HepG2 (cell line): ENCODE measurements around the gene SEMA6B. TPM values are rescaled to one million over a fixed set of nuclear protein-coding genes. Genes with fewer than 3 reads are reported as not detected.

Experiments used
- HOXA3 ChIP-seq: sonication (generic); formaldehyde crosslinking; IDR thresholded peaks from 2 replicates; pipeline ENCODE4 v1.5.0; 2020; ENCODE audit warnings: missing genetic modification reagents
- REXO4 ChIP-seq: sonication (generic); formaldehyde crosslinking; IDR thresholded peaks from 2 replicates; pipeline ENCODE4 v1.8.0; 2022; ENCODE audit warnings: missing genetic modification reagents, mild to moderate bottlenecking, borderline replicate concordance
- SMC3 ChIP-seq: IDR thresholded peaks from 2 replicates; pipeline ENCODE4 v1.6.1; 2011; ENCODE audit warnings: low read length, improper control_type of control experiment
- STAG1 ChIP-seq: sonication (generic); formaldehyde crosslinking; IDR thresholded peaks from 2 replicates; pipeline ENCODE4 v1.4.0; 2020; ENCODE audit warnings: missing genetic modification reagents
- TEAD3 ChIP-seq: optimal IDR thresholded peaks from 2 replicates; pipeline ENCODE3; 2016; ENCODE audit warnings: borderline replicate concordance
- XRCC5 ChIP-seq: fragments of 200-400 bp; formaldehyde crosslinking; optimal IDR thresholded peaks from 2 replicates; pipeline ENCODE3; 2017; ENCODE audit warnings: mild to moderate bottlenecking, low read length
- ZNF138 ChIP-seq: sonication (generic); formaldehyde crosslinking; IDR thresholded peaks from 2 replicates; pipeline ENCODE4 v1.5.0; 2020; ENCODE audit warnings: mild to moderate bottlenecking, low read depth, missing genetic modification reagents
- ZNF350 ChIP-seq: sonication (generic); formaldehyde crosslinking; IDR thresholded peaks from 2 replicates; pipeline ENCODE4 v1.4.0; 2020; ENCODE audit warnings: mild to moderate bottlenecking, low read depth, missing genetic modification reagents, borderline replicate concordance
- polyA plus RNA-seq, 8 experiments: library from polyadenylated mRNA; depleted of rRNA in 3 of 8; stranded (reverse) in 7 of 8; unstranded in 1 of 8; fragments of >200 nt; fragmentation: Illumina TruSeq in 4 of 8; extraction: Trizol in 4 of 8; gene quantifications; 2 replicates each; pipeline versions ENCODE4 v1.2.1 to v1.2.3, GENCODE V29; 2011 to 2016; ENCODE audit warnings: low read depth in 4 of 8, missing spikeins in 1 of 8, mixed read lengths in 1 of 8; ENCODE audit not compliant: insufficient read depth in 1 of 8
- total RNA-seq, 5 experiments: library from RNA; depleted of rRNA; stranded (reverse); fragments of >200 nt; fragmentation: Illumina TruSeq; extraction: Trizol; gene quantifications; 2 replicates each; pipeline ENCODE4 v1.2.3, GENCODE V29; 2016; ENCODE audit warnings: low read depth in 1 of 5
- TF ChIP-seq, protein P1 (sequence below): sonication (generic); formaldehyde crosslinking; IDR thresholded peaks from 2 replicates; pipeline ENCODE4 v1.4.0; 2020; ENCODE audit warnings: mild to moderate bottlenecking, missing genetic modification reagents, borderline replicate concordance
- TF ChIP-seq, protein P2 (sequence below): IDR thresholded peaks from 2 replicates; pipeline ENCODE4 v1.6.1; 2012; ENCODE audit warnings: low read depth, low read length, improper control_type of control experiment
- TF ChIP-seq, protein P3 (sequence below): IDR thresholded peaks from 2 replicates; pipeline ENCODE4 v1.6.1; 2016; ENCODE audit warnings: low read depth, control low read depth
- TF ChIP-seq, protein P4 (sequence below): sonication (generic); formaldehyde crosslinking; IDR thresholded peaks from 2 replicates; pipeline ENCODE4 v1.4.0; 2020; ENCODE audit warnings: missing genetic modification reagents
- TF ChIP-seq, protein P5 (sequence below): sonication (generic); formaldehyde crosslinking; IDR thresholded peaks from 2 replicates; pipeline ENCODE4 v1.8.0; 2023; ENCODE audit warnings: mild to moderate bottlenecking, missing genetic modification reagents

SEMA6B gene
- total and polyA plus RNA-seq, 2 of the 13 experiments (the other 11 are each of a cell fraction or from before 2014, with no cell fraction given) = 45.5 to 67.1 TPM

DNA sequence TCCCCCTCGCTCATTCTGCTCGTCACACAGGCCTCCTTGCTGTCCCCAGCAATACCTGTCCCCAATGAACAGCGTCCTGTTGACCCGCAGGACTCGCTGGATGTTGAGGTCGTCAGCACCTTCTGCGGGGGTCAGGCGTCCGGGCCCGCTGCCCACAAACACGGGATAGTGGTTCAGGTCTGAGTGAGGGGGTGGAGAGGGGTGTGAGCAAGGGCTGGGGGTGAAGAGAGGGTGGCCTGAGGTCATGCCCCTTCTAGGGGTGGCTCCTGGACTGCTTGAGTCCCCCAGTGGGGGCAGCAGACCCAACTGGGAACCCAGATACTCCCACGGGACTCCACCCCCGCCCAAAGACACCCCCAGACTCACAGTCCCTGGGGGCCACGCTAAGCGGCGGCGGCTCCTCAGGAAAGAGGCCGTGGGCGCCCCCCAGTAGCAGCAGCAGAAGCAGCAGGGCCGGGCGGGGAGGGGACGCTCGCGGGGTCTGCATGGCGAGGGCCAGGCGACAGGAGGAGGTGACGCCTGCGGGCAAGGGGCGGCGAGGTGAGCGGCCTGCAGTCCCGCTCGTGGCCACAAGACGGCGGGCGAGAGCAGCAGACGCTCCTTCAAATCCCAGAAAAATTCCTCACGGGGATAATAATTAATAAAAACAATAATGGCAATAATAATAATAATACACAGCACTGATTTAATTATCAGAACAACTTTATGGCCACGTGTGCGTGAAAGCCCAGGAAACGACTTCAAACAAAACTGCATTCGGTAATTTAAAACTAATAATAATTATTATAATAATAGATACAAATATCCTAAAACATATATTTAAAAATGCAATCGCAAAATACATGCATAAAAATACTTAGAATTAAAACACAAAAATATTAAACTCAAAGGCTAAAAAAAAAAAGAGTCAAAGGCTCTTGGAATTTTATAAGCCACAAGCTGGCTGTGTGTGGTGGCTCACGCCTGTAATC, 1.2 kb downstream of the SEMA6B start (continued):
- TF ChIP-seq, protein P1, sequence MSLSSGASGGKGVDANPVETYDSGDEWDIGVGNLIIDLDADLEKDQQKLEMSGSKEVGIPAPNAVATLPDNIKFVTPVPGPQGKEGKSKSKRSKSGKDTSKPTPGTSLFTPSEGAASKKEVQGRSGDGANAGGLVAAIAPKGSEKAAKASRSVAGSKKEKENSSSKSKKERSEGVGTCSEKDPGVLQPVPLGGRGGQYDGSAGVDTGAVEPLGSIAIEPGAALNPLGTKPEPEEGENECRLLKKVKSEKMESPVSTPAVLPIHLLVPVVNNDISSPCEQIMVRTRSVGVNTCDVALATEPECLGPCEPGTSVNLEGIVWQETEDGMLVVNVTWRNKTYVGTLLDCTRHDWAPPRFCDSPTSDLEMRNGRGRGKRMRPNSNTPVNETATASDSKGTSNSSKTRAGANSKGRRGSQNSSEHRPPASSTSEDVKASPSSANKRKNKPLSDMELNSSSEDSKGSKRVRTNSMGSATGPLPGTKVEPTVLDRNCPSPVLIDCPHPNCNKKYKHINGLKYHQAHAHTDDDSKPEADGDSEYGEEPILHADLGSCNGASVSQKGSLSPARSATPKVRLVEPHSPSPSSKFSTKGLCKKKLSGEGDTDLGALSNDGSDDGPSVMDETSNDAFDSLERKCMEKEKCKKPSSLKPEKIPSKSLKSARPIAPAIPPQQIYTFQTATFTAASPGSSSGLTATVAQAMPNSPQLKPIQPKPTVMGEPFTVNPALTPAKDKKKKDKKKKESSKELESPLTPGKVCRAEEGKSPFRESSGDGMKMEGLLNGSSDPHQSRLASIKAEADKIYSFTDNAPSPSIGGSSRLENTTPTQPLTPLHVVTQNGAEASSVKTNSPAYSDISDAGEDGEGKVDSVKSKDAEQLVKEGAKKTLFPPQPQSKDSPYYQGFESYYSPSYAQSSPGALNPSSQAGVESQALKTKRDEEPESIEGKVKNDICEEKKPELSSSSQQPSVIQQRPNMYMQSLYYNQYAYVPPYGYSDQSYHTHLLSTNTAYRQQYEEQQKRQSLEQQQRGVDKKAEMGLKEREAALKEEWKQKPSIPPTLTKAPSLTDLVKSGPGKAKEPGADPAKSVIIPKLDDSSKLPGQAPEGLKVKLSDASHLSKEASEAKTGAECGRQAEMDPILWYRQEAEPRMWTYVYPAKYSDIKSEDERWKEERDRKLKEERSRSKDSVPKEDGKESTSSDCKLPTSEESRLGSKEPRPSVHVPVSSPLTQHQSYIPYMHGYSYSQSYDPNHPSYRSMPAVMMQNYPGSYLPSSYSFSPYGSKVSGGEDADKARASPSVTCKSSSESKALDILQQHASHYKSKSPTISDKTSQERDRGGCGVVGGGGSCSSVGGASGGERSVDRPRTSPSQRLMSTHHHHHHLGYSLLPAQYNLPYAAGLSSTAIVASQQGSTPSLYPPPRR (CRISPR knock-in tag) = no peak
- no peak for TF ChIP-seq REXO4 (CRISPR knock-in tag)
- TF ChIP-seq TEAD3 = no peak
- TF ChIP-seq SMC3 = peak; percentile 14; the same call in 1 of the 2 replicates
- TF ChIP-seq, protein P2, sequence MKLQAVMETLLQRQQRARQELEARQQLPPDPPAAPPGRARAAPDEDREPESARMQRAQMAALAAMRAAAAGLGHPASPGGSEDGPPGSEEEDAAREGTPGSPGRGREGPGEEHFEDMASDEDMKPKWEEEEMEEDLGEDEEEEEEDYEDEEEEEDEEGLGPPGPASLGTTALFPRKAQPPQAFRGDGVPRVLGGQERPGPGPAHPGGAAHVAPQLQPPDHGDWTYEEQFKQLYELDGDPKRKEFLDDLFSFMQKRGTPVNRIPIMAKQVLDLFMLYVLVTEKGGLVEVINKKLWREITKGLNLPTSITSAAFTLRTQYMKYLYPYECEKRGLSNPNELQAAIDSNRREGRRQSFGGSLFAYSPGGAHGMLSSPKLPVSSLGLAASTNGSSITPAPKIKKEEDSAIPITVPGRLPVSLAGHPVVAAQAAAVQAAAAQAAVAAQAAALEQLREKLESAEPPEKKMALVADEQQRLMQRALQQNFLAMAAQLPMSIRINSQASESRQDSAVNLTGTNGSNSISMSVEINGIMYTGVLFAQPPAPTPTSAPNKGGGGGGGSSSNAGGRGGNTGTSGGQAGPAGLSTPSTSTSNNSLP = 0 out of 2 replicates have a peak, but pooled peaks have one; percentile 26
- peak; percentile 26; the same call in 1 of the 2 replicates for TF ChIP-seq HOXA3 (CRISPR knock-in tag)
- TF ChIP-seq, protein P3, sequence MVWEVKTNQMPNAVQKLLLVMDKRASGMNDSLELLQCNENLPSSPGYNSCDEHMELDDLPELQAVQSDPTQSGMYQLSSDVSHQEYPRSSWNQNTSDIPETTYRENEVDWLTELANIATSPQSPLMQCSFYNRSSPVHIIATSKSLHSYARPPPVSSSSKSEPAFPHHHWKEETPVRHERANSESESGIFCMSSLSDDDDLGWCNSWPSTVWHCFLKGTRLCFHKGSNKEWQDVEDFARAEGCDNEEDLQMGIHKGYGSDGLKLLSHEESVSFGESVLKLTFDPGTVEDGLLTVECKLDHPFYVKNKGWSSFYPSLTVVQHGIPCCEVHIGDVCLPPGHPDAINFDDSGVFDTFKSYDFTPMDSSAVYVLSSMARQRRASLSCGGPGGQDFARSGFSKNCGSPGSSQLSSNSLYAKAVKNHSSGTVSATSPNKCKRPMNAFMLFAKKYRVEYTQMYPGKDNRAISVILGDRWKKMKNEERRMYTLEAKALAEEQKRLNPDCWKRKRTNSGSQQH (CRISPR knock-in tag) = no peak
- TF ChIP-seq XRCC5 = peak; percentile 54
- TF ChIP-seq, protein P4, sequence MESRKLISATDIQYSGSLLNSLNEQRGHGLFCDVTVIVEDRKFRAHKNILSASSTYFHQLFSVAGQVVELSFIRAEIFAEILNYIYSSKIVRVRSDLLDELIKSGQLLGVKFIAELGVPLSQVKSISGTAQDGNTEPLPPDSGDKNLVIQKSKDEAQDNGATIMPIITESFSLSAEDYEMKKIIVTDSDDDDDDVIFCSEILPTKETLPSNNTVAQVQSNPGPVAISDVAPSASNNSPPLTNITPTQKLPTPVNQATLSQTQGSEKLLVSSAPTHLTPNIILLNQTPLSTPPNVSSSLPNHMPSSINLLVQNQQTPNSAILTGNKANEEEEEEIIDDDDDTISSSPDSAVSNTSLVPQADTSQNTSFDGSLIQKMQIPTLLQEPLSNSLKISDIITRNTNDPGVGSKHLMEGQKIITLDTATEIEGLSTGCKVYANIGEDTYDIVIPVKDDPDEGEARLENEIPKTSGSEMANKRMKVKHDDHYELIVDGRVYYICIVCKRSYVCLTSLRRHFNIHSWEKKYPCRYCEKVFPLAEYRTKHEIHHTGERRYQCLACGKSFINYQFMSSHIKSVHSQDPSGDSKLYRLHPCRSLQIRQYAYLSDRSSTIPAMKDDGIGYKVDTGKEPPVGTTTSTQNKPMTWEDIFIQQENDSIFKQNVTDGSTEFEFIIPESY (CRISPR knock-in tag) = peak; percentile 97
- peak; percentile 56 for TF ChIP-seq STAG1 (CRISPR knock-in tag)
- TF ChIP-seq ZNF350 (CRISPR knock-in tag) = no peak
- TF ChIP-seq ZNF138 (CRISPR knock-in tag) = no peak
- TF ChIP-seq, protein P5, sequence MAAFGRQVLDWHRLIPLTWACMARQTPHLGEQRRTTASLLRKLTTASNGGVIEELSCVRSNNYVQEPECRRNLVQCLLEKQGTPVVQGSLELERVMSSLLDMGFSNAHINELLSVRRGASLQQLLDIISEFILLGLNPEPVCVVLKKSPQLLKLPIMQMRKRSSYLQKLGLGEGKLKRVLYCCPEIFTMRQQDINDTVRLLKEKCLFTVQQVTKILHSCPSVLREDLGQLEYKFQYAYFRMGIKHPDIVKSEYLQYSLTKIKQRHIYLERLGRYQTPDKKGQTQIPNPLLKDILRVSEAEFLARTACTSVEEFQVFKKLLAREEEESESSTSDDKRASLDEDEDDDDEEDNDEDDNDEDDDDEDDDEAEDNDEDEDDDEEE (CRISPR knock-in tag) = no peak
